ENCODE measurements around the gene SLC47A2.
"Not testable (repeated sequence)": the region's sequence is repeated elsewhere in the genome, so short reads cannot be mapped to it uniquely, and the experiment has no call there.

SLC47A2 gene

GRCh38 chr17:19703828-19704613 lies 12.4 kb downstream of the SLC47A2 start:
- no peak for DNase-seq (ENCODE audit: insufficient read length, low spot score)
- no peak for FAIRE-seq
- TF ChIP-seq POLR2AphosphoS5 (IDR thresholded peaks at IDR 0.05; ENCODE audit: low read depth, low read length), result no peak
- TF ChIP-seq POU2F2 (IDR thresholded peaks at IDR 0.05; ENCODE audit: low read depth, low read length), result no peak
- TF ChIP-seq SPI1 (IDR thresholded peaks at IDR 0.05; ENCODE audit: low read depth, low read length), result no peak
- no peak for TF ChIP-seq TAF1 (IDR thresholded peaks at IDR 0.05; ENCODE audit: low read depth, low read length)
- no peak for TF ChIP-seq PAX5 (IDR thresholded peaks at IDR 0.05; ENCODE audit: insufficient read depth, low read length, severe bottlenecking)
- TF ChIP-seq POLR2A (IDR thresholded peaks at IDR 0.05; ENCODE audit: low read depth, low read length), result no peak

GRCh38 chr17:19703106-19703827 lies 13.1 kb downstream of the SLC47A2 start:
- FAIRE-seq (peak; percentile 38), DNase-seq (ENCODE audit: insufficient read length, low spot score) (no peak)
- no peak for TF ChIP-seq TAF1 (IDR thresholded peaks at IDR 0.05; ENCODE audit: low read depth, low read length)
- no peak for TF ChIP-seq POLR2AphosphoS5 (IDR thresholded peaks at IDR 0.05; ENCODE audit: low read depth, low read length)
- no peak for TF ChIP-seq POLR2A (IDR thresholded peaks at IDR 0.05; ENCODE audit: low read depth, low read length)
- no peak for TF ChIP-seq PAX5 (IDR thresholded peaks at IDR 0.05; ENCODE audit: insufficient read depth, low read length, severe bottlenecking)
- no peak for TF ChIP-seq SPI1 (IDR thresholded peaks at IDR 0.05; ENCODE audit: low read depth, low read length)
- TF ChIP-seq POU2F2 (IDR thresholded peaks at IDR 0.05; ENCODE audit: low read depth, low read length), result no peak

- TF ChIP-seq PAX5 (IDR thresholded peaks at IDR 0.05; ENCODE audit: insufficient read depth, low read length, severe bottlenecking) (no peak), SPI1 (IDR thresholded peaks at IDR 0.05; ENCODE audit: low read depth, low read length) (no peak), POLR2AphosphoS5 (IDR thresholded peaks at IDR 0.05; ENCODE audit: low read depth, low read length) (no peak), TAF1 (IDR thresholded peaks at IDR 0.05; ENCODE audit: low read depth, low read length) (no peak), POU2F2 (IDR thresholded peaks at IDR 0.05; ENCODE audit: low read depth, low read length) (no peak), POLR2A (IDR thresholded peaks at IDR 0.05; ENCODE audit: low read depth, low read length) (no peak)
- FAIRE-seq (no peak), DNase-seq (ENCODE audit: insufficient read length, low spot score) (no peak)
These were observed 14.2 kb downstream of the SLC47A2 start for GRCh38 chr17:19702217-19702641.

GRCh38 chr17:19686400-19687090 lies 29.8 kb downstream of the SLC47A2 start:
- DNase-seq (ENCODE audit: insufficient read length, low spot score) (no peak), FAIRE-seq (no peak)
- TF ChIP-seq SPI1 (IDR thresholded peaks at IDR 0.05; ENCODE audit: low read depth, low read length) (no peak), POLR2AphosphoS5 (IDR thresholded peaks at IDR 0.05; ENCODE audit: low read depth, low read length) (no peak), POLR2A (IDR thresholded peaks at IDR 0.05; ENCODE audit: low read depth, low read length) (no peak), POU2F2 (IDR thresholded peaks at IDR 0.05; ENCODE audit: low read depth, low read length) (no peak), TAF1 (IDR thresholded peaks at IDR 0.05; ENCODE audit: low read depth, low read length) (no peak), PAX5 (IDR thresholded peaks at IDR 0.05; ENCODE audit: insufficient read depth, low read length, severe bottlenecking) (no peak)

GRCh38 chr17:19684909-19685580 lies 31.3 kb downstream of the SLC47A2 start:
- FAIRE-seq; DNase-seq (ENCODE audit: insufficient read length, low spot score): not testable (repeated sequence)

- DNase-seq (ENCODE audit: insufficient read length, low spot score), result no peak
- TF ChIP-seq TAF1 (IDR thresholded peaks at IDR 0.05; ENCODE audit: low read depth, low read length) (no peak), POLR2A (IDR thresholded peaks at IDR 0.05; ENCODE audit: low read depth, low read length) (no peak), SPI1 (IDR thresholded peaks at IDR 0.05; ENCODE audit: low read depth, low read length) (no peak), POLR2AphosphoS5 (IDR thresholded peaks at IDR 0.05; ENCODE audit: low read depth, low read length) (no peak)
- no peak for FAIRE-seq
These were observed 33.3 kb downstream of the SLC47A2 start for GRCh38 chr17:19683117-19683516.

- no peak for FAIRE-seq
- no peak for DNase-seq (ENCODE audit: insufficient read length, low spot score)
- TF ChIP-seq POLR2AphosphoS5 (IDR thresholded peaks at IDR 0.05; ENCODE audit: low read depth, low read length), result no peak
These were observed 37.6 kb downstream of the SLC47A2 start for GRCh38 chr17:19678581-19679453.

- no peak for TF ChIP-seq TAF1 (IDR thresholded peaks at IDR 0.05; ENCODE audit: low read depth, low read length)
- no peak for TF ChIP-seq POLR2AphosphoS5 (IDR thresholded peaks at IDR 0.05; ENCODE audit: low read depth, low read length)
- TF ChIP-seq POLR2A (IDR thresholded peaks at IDR 0.05; ENCODE audit: low read depth, low read length), result no peak
- no peak for TF ChIP-seq POU2F2 (IDR thresholded peaks at IDR 0.05; ENCODE audit: low read depth, low read length)
- TF ChIP-seq SPI1 (IDR thresholded peaks at IDR 0.05; ENCODE audit: low read depth, low read length), result no peak
- TF ChIP-seq PAX5 (IDR thresholded peaks at IDR 0.05; ENCODE audit: insufficient read depth, low read length, severe bottlenecking), result no peak
- DNase-seq (ENCODE audit: insufficient read length, low spot score) (no peak), FAIRE-seq (no peak)
These were observed 38.5 kb downstream of the SLC47A2 start for GRCh38 chr17:19677736-19678379.

Data from GM12891 (cell line).